BLaER1 (cell line): ENCODE data around the gene TTC39A.

Source experiments
- H3K27ac ChIP-seq: shearing (Covaris generic); formaldehyde crosslinking; 2 replicates; pipeline ENCODE4 v1.8.1; 2022
- H3K27me3 ChIP-seq: shearing (Covaris generic); formaldehyde crosslinking; 2 replicates; pipeline ENCODE4 v1.8.1; 2022
- H3K36me3 ChIP-seq: shearing (Covaris generic); formaldehyde crosslinking; 2 replicates; pipeline ENCODE4 v1.8.1; 2022
- H3K4me1 ChIP-seq: shearing (Covaris generic); formaldehyde crosslinking; 2 replicates; pipeline ENCODE4 v1.8.1; 2022
- H3K4me2 ChIP-seq: shearing (Covaris generic); formaldehyde crosslinking; 2 replicates; pipeline ENCODE4 v1.8.1; 2022
- H3K4me3 ChIP-seq: shearing (Covaris generic); formaldehyde crosslinking; 2 replicates; pipeline ENCODE4 v1.8.1; 2022
- H3K9ac ChIP-seq: shearing (Covaris generic); formaldehyde crosslinking; 2 replicates; pipeline ENCODE4 v1.8.1; 2022
- H3K9me3 ChIP-seq: shearing (Covaris generic); formaldehyde crosslinking; 2 replicates; pipeline ENCODE4 v1.8.1; 2022
- H4K20me1 ChIP-seq: shearing (Covaris generic); formaldehyde crosslinking; 2 replicates; pipeline ENCODE4 v1.8.1; 2022
- Cebpa-rat ChIP-seq: shearing (Covaris generic); IDR thresholded peaks from 2 replicates; pipeline ENCODE4 v1.8.1; 2022

Gene TTC39A

DNA sequence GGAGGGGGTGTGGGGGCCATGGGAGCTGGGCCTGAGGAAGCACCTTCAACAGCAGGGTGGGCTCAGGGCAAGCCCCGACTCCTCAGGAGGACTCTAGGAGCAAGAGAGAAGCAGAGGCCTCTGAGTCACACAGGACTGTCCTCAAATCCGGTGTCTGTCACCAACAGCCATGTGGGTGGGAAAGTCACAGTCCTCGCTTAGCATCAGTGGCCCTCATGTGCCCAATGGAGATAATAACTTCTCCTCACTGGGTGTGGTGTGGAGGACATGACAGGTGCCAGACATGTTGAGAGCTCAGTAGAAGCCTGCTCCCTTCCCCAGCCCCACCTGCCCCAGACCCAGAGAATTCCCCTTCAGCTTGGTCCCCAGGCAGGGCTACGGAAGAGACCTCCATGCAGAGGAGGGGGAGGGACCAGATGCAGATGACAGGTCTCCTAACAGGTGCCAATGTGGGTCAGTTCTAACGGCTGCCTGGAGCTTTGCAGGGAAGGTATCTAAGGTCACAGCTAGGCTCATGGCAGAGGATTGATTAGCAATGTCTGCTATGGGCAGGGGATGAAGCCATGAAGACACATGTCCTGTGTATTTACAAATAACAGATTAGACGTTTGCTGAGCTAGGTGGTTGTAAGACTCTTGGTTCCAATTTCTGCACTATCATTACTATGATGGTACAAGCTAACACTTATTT is 30.2 kb downstream of the TTC39A start:
- Histone ChIP-seq H3K36me3 (no peaks in the 10 kb centered on the region), H3K9ac (no peak overlapping the region), H3K4me3 (no peak overlapping the region), H3K27me3 (no peaks in the 10 kb centered on the region), H3K9me3 (peaks cover 16% of the 10 kb centered on the region), H3K4me2 (no peak overlapping the region), H4K20me1 (no peaks in the 10 kb centered on the region), H3K4me1 (peaks cover 17% of the 10 kb centered on the region), H3K27ac (no peak overlapping the region)
- TF ChIP-seq Cebpa-rat: no peak

DNA sequence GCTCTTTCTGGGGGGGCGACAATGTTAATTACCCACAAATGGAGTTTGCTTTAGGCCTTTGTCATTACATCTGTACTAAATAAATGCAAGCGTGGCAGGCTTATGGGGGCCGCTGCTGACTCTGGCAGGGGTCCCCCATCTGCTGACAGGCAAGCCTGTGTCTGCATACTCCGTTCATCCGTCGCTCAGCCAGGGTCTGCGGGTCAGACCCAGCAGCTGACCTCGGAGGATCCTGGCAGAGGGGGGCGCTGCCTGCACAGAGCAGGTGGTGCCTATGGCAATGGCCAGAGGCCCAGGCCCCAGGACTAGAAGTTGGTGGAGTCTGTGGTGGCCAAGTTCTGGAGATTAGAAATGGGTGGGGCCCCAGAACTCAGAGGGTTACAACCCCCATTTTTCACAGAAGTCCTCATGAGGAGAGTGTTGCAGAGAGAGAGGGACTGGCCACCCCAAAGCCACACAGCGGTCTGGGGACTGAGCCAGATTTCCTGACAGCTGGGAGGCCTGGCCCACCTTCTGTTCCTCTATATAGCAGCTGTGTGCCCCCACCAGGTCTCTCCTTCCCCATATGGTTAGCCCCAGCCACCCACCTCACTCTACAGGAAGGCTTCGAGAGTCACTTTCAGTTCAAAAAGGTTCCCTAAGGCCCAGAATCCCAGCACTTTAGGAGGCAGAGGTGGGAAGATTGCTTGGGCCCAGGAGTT is 31.0 kb downstream of the TTC39A start:
- Histone ChIP-seq H3K4me2 (no peak overlapping the region), H3K4me3 (no peak overlapping the region), H3K36me3 (no peaks in the 10 kb centered on the region), H4K20me1 (no peaks in the 10 kb centered on the region), H3K27me3 (no peaks in the 10 kb centered on the region), H3K27ac (no peak overlapping the region), H3K9ac (no peak overlapping the region), H3K9me3 (peaks cover 16% of the 10 kb centered on the region), H3K4me1 (peaks cover 24% of the 10 kb centered on the region)
- no peak for TF ChIP-seq Cebpa-rat

DNA sequence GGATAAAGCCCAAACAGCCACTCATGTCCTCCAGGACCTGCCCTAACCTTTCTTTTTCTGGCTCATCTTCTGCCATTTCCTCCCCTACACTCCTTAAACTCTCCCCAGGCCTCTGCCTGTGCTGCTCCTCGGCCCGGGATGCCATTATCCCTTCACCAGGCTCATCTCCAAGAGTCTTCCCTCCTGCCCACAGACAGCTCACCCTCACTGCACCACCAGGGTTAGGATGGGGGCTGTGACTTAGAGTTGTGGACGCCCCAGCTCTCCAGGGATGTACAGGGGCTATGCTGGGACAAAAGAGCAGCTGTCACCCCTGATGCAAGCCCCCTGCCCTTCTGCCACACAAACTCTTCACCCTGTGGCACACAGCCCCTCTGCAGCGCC is 32.0 kb downstream of the TTC39A start:
- Histone ChIP-seq H3K27ac (no peak overlapping the region), H3K4me1 (peaks cover 24% of the 10 kb centered on the region), H4K20me1 (no peaks in the 10 kb centered on the region), H3K36me3 (no peaks in the 10 kb centered on the region), H3K9ac (no peak overlapping the region), H3K27me3 (no peaks in the 10 kb centered on the region), H3K4me2 (no peak overlapping the region), H3K4me3 (no peak overlapping the region), H3K9me3 (peaks cover 16% of the 10 kb centered on the region)
- no peak for TF ChIP-seq Cebpa-rat

DNA sequence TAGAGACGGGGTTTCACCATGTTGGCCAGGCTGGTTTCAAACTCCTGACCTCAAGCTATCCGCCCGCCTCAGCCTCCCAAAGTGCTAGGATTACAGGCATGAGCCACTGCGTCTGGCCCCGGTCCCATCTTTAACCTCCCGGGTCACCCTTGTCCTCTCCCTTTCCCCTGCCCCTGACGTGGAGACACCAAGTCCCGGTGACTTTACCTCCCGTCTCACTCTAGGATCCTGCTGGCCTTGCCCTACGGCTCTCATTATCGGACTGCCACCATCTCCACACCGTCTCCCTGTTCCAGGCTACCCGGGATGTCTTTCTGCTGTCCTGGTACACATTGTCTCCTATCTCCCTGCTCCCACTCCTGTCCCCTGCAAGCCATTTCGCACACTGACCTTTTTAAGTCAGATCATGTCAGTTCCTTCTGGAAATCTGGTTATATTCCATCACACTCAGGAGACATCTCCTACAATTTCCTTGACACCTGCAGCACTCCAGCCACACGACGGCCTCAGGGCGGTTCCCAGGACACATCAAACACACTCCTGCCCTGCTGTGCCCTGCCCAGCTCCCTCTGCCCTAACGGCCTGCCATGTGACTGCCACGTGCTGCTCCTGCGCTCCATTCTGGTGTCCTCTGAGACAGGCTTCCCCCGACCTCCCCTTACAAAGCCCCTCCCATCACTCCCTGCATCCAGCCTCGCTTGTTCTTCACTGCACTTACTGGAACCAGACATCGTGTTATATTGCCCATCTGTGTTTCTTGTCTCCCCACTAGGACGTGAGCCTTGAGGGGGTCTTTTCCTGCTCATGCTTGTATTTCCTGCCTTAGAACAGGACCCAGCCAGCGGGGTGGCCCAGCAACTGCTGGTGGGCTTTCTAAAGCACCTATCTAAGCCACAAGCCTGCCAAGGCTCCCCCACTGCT is 32.7 kb downstream of the TTC39A start:
- Histone ChIP-seq H3K4me2 (peak overlapping the region; percentile 88), H3K4me1 (peaks cover 24% of the 10 kb centered on the region), H4K20me1 (no peaks in the 10 kb centered on the region), H3K36me3 (no peaks in the 10 kb centered on the region), H3K27me3 (no peaks in the 10 kb centered on the region), H3K9me3 (peaks cover 16% of the 10 kb centered on the region), H3K4me3 (peak overlapping the region; percentile 66), H3K27ac (peak overlapping the region; percentile 80), H3K9ac (peak overlapping the region; percentile 76)
- TF ChIP-seq Cebpa-rat: no peak

DNA sequence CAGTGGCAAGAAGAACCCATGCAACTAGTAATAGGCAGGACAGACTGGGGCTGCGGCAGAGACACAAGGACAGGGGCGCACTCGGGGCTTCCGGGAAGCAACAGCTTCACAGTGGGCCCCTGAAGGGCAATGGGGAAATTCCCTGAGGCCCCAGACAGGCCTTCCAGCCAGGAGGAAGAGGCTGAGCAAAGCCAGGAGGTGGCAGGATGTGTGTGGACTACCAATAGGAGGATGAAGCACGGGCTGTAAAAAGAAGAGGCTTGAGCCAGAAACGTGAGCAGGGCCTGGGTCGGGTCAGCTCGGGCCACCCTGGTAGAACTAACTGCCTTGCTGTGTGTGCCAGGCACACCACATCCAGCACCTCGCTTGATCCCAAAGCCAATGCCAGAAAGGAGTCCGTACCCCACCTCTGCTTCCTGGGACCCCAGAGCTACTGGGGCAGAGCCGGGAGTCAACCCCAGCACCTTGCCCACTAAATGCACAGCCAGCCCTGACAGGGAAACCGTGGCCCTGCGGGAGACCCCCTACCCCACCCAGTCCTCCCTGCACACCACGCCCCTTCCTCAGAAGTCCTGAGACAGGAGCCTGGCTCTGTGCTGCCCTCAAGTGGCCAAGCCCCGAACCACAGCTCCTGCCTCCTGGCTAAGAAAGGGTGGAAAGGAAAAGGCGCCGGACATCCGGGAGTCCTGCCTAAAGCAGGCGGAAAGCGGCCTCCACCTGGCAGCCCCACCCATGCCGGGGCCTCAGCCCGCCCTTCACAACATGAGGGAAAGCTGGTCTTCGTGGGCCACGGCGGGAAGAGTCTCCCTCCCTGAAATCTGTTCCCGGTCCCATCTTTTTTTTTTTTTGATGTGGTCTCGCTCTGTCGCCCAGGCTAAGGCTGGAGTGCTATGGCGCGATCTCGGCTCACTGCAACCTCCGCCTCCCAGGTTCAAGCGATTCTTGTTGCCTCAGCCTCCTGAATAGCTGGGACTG is 33.7 kb downstream of the TTC39A start:
- peaks cover 24% of the 10 kb centered on the region for H3K4me1 ChIP-seq
- H4K20me1 ChIP-seq: no peaks in the 10 kb centered on the region
- no peak for TF ChIP-seq Cebpa-rat
- H3K4me3 ChIP-seq: peak overlapping the region; percentile 66
- peak overlapping the region; percentile 88 for H3K4me2 ChIP-seq
- peak overlapping the region; percentile 80 for H3K27ac ChIP-seq
- peak overlapping the region; percentile 76 for H3K9ac ChIP-seq
- no peaks in the 10 kb centered on the region for H3K36me3 ChIP-seq
- no peaks in the 10 kb centered on the region for H3K27me3 ChIP-seq
- peaks cover 16% of the 10 kb centered on the region for H3K9me3 ChIP-seq

DNA sequence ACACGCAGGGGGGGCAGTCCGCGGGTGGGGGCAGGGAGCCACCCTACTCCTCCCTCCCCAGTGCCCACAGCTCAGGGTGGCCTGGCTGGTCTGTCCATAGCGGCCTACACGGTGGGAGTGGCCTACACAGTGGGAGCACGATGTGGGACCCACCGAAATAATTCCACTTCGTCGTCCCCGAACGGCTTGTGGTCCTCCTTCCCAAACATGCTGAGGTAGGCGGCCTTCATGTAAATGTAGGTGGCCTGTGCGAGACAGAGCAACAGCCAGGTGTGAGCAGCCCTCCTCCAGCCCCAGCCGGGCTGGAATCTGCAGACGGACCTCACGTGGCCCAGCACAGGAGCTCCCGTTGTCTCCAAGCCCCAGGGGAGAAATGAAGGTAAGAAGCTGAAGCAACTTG is 34.4 kb downstream of the TTC39A start:
- TF ChIP-seq Cebpa-rat: no peak
- Histone ChIP-seq H3K4me2 (no peak overlapping the region), H3K27me3 (no peaks in the 10 kb centered on the region), H3K9ac (no peak overlapping the region), H3K9me3 (peaks cover 16% of the 10 kb centered on the region), H3K4me1 (peaks cover 24% of the 10 kb centered on the region), H4K20me1 (no peaks in the 10 kb centered on the region), H3K27ac (no peak overlapping the region), H3K36me3 (no peaks in the 10 kb centered on the region), H3K4me3 (no peak overlapping the region)

DNA sequence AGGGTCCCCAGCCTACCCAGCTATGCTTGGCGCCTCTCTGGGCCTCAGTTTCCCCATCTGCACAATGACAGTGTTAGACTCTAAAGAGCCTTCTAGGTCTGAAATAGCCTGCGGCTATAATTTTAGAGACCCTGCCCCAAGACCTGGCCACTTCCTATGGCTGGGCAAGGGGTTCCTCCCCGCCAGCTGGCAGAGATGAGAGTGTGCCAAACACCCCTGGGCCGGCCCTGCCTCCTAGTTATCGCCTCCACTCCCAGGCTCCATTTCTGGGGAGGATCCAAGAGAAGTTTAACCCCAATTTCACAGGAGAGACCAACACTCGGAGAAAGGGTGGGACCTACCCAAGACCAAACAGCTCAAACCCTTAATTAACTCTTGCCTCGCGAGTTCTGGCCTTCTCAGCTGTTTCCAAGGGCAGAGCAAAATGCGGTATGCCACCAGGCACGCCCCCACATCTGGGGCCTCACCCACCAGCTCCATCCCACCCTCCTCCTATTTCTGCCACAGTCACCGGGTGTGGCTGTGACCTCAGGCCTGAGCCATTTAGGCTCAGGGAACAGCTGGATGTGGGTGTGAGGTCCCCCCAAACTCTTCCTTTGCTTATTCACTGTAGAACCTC is 35.7 kb downstream of the TTC39A start:
- Histone ChIP-seq H3K4me1 (peaks cover 24% of the 10 kb centered on the region), H3K4me2 (peak overlapping the region; percentile 19; the same call in 1 of the 2 replicates), H3K27ac (no peak overlapping the region), H3K4me3 (no peak overlapping the region), H4K20me1 (no peaks in the 10 kb centered on the region), H3K27me3 (no peaks in the 10 kb centered on the region), H3K9me3 (peaks cover 15% of the 10 kb centered on the region), H3K9ac (no peak overlapping the region), H3K36me3 (no peaks in the 10 kb centered on the region)
- TF ChIP-seq Cebpa-rat: no peak

DNA sequence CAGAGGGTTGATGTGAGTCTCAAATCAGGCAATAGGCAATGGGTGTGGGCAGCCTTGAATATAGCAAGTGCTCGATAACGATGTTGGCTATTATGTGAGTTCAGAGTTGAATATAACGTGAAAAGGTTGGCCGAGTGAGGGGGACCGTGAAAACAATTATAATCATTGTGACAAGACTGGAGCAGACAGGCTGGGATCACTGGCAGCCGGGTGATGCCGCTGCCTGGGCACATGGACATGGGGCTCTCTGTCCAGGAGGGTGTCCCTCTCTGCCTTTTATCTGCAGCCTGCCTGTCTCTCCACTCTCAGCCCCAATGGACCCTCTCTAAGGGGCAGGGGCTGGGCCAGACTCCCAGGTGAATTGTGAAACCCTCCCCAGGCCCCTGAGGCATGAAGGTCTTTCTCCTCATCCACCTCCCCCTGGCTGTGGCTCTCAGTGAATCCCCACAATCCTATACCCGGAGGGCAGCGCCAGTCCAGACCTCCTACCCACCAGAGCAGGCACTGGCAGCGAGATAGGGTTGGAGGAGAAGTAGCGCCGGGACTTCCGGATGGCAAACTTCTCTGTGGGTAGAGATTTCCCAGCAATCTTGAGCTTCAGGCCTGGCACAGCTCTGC is 36.4 kb downstream of the TTC39A start:
- H3K9ac ChIP-seq: no peak overlapping the region
- no peaks in the 10 kb centered on the region for H4K20me1 ChIP-seq
- no peak for TF ChIP-seq Cebpa-rat
- H3K4me2 ChIP-seq: no peak overlapping the region
- H3K36me3 ChIP-seq: no peaks in the 10 kb centered on the region
- H3K4me1 ChIP-seq: peaks cover 24% of the 10 kb centered on the region
- H3K27me3 ChIP-seq: no peaks in the 10 kb centered on the region
- no peak overlapping the region for H3K4me3 ChIP-seq
- H3K27ac ChIP-seq: no peak overlapping the region
- peaks cover 8% of the 10 kb centered on the region for H3K9me3 ChIP-seq
